Hematopoietic multipotent progenitor cell treated with erythropoietin and hydrocortisone succinate and interleukin-3 and kit ligand, for 6 days (in vitro differentiated cells): ENCODE measurements around the gene PKNOX1.
A peak's percentile ranks its signal among the peaks of the same experiment; 100 is the strongest.
"Not testable (repeated sequence)": the region's sequence is repeated elsewhere in the genome, so short reads cannot be mapped to it uniquely, and the experiment has no call there.

Experiments
- DNase-seq: peaks from one replicate; pipeline ENCODE4 v3.0.0-alpha.2; 2015

Gene PKNOX1

DNA sequence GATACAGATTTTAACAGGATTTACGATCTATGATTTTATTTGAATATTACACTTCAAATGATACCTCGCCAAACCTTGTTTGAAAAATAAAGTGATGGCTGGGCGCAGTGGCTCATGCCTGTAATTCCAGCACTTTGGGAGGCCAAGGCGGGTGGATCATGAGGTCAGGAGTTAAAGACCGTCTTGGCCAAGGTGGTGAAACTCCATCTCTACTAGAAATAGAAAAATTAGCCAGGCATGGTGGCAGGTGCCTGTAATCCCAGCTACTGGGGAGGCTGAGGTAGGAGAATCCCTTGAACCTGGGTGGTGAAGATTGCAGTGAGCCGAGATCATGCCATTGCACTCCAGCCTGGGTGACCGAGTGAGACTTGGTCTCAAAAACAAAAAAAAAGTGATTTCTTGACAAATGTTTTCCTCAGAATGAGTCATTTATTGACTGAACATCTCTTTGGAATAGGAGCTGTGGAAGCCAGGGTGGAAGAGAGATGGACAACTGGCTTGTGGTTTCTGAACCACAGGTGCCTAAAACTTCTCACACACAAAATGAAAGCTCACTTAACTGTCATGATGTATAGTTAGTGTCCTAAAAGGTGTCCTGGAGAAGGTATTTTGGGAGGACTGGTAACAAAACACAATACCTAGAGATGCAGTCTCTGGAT, 11.9 kb downstream of the PKNOX1 start:
- no peak for DNase-seq

DNA sequence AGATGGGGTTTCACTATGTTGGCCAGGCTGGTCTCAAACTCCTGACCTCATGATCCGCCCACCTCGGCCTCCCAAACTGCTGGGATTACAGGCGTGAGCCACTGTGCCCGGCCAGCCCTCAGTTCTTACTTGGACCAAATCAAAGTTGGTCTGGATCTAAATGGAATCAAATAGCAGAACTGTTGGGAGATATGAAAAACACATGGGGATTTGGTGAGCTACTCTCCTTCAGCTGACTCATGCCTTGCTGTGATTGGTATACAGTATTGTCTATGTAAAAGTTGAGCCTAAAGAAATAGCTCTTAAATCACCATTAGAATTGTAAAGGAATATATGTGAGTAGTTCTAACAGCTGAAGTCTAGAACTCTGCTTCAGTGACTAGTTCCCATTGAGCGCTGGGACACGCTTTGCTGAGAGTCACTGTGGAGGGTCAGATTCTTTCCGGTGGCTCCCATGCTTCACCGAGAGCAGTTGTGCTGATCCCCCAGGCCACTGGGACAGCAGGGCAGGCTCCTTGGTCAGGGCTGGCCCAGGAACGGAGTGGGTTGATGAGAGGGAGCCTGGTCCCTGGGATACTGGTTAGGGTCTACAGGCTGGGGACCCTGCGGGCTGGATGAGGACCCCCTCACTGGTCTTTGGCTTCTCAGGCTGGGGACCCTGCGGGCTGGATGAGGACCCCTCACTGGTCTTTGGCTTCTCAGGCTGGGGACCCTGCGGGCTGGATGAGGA, 14.0 kb downstream of the PKNOX1 start:
- no peak for DNase-seq

DNA sequence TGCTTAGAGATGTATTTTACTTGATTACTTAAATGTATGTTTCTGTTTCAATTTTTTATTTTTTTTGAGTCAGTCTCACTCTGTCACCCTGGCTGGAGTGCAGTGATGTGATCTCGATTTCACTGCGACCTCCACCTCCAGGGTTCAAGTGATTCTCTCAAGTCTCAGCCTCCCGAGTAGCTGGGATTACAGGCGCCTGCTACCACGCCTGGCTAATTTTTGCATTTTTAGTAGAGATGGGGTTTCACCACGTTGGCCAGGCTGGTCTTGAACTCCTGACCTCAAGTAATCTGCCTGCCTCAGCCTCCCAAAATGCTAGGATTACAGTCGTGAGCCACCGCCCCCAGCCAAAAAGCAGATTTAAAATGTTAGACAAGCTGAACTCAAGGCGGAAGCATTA, 15.0 kb downstream of the PKNOX1 start:
- DNase-seq = not testable (repeated sequence)

DNA sequence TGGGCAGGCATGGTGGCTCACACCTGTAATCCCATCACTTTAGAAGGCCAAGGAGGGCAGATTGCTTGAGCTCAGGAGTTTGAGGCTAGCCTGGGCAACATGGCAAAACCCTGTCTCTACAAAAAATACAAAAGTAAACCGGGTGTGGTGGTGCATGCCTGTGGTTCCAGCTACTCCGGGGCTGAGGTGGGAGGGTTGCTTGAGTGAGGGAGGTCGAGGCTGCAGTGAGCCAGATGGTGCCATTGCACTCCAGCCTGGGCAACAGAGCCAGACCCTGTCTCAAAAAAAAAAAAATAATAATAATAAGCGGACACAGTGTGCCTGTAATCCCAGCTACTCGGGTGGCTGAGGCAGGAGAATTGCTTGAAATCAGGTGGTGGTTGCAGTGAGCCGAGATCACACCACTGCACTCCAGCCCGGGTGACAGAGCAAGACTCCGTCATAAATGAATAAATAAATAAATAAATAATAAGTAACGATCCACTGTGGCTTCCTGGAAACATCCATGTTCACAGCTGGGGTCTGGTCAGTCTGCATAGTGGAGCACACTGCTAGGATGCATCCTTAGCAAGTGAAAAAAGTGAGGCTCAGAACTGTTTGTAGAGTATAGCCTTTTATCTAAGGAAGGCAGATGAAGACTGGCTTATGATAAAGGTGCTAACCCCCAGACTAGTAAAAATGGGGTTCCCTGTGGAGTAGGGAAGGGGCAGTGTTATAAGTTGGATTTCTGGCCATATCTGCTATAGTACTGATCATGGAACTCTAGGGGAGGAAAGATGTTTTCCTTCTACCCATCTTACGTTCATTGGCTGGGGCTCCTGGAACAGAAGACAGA, 15.7 kb downstream of the PKNOX1 start:
- DNase-seq = peak; percentile 57

DNA sequence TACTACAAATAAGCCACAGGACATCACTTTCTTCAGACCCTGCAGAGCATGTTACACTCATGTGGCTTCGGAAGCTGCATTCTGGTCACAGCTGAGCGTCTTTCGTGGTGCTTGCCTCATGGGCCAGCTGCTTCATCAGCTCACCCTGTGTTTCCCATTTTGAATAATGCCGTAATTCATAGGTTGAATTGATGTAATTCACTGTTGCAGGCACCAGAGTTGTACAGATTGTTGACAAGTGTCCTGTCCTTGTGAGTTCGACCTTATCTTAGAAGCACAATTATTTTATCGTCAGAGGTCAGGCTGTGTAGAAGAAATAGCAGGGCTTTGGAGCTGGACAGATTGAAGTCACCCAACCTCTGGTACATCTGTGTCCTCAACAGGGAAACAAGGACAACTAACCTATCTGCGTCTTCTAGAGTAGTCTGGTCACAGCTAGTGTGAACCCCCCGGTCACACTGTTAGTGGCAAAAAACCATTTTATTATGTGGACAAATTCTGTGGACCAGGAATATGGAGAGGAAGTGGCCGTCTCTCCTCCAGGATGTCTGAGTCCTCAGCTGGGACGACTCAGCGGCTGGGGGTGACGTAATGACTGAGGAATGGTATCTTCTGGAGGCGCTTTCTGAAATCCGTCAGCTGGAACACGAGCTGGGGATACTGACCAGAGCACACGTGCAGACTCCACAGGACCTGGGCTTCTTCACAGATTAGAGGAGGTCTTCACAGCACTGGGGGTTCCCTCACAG, 17.8 kb downstream of the PKNOX1 start:
- no peak for DNase-seq

DNA sequence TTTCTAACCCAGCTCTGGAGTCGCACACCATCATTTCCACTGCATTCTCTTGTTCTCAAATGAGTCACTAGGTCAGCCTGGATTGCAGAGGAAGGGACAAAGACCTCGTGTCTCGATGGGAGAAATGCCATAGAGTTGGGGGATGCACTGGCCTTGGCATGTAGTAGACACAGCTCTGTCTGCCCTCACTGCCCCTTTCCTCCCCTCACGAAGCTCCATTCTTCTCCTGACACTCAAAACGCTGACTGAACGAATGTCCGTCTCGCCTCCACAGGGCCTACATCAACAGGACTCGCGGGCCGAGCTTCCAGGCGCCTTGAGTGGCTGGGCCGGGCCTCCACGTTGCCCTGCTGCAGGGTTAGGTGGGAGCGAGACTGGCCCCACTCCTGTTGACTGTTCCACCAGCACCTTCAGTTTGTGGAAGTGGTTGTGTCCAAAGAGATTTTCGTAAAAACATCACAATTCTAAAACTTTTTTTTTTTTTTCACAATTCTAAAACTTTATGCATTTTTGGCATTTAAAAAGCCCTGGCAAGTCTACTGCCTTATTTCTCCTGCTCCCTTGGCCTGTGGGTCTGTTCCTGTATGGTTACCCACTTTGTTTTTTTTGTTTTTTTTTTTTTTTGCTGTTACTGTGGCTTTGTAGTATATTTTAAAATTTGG, 18.8 kb downstream of the PKNOX1 start:
- DNase-seq = no peak

DNA sequence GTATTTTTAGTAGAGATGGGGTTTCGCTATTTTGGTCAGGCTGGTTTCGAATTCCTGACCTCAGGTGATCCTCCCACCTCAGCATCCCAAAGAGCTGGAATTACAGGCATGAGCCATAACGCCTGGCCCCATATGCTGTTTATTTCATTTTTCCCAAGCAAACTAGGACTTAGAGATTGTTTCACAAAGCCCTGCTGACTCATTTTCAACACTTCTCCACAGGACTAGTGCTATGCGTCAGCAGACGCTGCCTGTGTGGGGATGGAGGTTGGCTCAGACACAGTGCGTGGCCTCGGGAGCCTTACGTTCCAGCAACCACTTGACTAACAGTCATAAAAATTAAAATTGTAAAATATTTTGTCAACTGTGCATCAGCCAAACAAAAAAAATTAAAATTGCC, 22.7 kb downstream of the PKNOX1 start:
- DNase-seq = no peak

DNA sequence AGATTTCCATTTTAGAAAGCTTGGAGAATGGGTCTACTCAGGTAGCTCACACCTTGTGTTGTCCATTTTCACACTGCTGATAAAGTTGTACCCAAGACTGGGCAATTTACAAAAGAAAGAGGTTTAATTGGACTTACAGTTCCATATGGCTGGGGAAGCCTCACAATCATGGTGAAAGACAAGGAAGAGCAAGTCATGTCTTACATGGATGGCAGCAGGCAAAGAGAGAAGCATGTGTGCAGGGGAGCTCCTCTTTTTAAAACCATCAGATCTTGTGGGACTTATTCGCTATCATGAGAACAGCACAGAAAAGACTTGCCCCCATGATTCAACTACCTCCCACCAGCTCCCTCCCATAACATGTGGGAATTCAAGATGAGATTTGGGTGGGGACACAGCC, 23.6 kb downstream of the PKNOX1 start:
- not testable (repeated sequence) for DNase-seq

DNA sequence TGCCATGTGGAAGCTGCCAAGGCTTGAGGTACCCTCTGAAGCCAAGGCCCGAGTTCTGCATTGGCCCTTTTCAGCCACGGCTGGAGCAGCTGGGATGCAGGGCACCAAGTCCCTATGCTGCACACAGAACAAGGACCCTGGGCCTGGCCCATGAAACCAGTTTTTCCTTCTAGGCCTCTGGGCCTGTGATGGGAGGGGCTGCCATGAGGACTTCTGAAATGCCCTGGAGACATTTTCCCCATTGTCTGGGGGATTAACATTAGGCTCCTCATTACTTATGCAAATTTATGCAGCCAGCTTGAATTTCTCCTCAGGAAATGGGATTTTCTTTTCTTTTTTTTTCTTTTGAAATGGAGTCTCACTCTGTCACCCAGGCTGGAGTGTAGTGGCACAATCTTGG, 24.8 kb downstream of the PKNOX1 start:
- DNase-seq = not testable (repeated sequence)

DNA sequence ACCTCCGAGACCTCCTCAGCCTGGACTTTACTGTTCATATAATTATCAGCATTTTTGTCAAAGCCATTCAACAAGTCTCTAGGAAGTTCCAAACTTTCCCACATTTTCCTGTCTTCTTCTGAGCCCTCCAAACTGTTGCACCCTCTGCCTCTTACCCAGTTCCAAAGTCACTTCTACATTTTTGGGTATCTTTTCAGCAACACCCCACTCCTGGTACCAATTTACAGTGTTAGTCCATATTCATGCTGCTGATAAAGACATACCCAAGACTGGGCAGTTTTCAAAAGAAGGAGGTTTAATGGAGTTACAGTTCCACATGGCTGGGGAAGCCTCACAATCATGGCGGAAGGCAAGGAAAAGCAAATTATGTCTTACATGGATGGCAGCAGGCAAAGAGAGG, 25.7 kb downstream of the PKNOX1 start:
- not testable (repeated sequence) for DNase-seq

DNA sequence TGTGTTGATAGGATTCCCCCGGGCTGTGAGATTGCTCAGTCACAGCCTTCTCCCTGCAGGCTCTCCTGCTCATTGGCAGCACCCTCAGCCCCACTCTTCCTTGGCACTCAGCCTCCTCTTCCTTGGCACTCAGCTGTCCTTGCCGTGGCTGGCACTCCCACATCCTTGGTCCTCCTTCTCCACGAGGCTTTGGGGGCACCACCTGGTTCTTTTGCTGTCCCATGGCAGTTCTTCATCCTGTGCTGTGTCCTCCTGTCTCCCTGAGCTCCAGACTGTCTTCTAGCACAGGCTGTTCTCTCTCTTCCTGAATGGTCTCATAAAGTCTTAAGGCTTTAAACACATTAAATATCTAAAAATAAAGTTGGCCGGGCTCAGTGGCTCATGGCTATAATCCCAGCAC, 27.0 kb downstream of the PKNOX1 start:
- no peak for DNase-seq

DNA sequence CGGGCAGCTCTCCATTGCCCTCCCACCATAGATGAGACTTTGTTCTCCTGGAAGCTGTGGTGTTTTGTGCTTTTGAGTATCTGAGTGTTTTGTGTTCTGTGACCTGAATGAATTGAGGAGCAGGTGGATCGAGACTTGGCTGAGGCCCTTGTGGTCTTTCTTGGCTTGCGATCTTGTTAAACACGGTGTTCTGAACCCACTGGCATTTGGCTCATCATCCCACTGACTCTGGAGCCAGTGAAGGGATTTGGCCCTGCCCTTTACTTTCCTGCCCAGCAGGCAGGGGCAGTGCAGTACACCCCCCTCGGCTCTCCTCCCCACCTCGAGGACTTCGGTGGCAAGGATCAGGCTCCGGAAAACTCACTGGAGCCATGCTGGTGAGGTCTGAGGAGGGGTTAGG, 30.6 kb downstream of the PKNOX1 start:
- no peak for DNase-seq

DNA sequence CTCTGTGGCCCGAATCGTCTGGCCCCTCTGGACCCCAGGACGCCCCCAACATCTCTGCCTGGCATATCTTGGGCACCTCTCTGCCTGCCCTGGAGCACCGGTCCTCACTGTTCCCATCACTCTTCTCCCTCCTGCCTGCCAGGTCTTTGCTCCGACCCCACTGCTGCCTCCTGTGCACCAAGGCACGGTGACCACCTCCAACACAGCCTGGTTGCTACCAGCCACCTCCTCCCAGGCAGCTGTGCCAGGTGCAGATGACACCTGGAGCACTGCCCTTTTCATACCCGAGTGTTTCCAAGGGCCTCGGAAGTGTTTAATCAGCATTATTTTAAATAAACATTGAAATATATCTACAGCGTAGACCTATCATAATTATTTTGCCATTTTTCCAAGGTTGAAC, 31.3 kb downstream of the PKNOX1 start:
- no peak for DNase-seq

DNA sequence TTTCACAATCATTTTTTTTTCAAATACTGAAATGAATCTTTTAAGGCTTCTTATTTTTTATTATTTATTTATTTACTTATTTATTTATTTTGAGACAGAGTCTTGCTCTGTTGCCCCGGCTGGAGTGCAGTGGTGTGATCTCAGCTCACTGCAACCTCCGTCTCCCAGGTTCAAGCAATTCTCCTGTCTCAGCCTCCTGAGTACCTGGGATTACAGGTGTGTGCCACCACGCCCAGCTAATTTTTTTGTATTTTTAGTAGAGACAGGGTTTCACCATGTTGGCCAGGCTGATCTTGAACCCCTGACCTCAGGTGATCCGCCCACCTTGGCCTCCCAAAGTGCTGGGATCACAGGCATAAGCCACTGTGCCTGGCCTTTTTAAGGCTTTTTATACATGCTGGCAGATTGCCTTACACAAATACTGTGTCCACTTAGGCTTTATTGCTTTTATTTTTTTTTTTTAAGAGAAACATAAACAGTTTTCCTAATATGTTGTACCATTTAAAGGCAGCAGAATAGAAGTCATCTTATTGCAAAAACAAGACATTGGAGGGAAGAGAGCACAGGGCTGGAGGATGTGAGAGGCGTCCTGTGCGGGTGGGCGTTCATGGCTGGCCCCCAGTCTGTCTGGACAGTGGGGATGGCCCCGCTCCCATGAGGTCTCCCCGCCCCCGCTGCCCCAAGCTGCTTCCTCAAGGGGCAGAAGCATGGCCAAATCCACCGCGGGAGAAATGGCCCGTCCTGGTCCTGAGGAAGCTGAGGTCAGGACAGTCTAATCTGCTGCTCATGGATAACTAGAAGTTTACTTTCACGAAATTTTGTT, 31.9 kb downstream of the PKNOX1 start:
- not testable (repeated sequence) for DNase-seq

DNA sequence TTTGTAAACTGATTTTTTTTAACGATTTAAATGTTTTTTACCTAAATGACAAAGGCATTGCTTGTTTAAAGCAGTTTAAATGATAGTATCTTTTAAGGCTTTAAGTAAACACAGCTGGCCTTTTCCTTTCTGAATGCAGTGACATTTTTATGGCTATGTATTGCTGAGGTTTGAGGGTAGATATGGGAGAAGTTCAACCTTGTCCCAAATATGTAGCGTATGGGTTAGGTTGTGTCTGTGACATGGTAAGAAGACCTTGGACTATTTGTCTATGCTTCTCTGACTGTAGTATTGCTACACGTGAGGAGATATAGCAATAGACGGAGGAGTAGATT, 32.5 kb downstream of the PKNOX1 start:
- DNase-seq = no peak

DNA sequence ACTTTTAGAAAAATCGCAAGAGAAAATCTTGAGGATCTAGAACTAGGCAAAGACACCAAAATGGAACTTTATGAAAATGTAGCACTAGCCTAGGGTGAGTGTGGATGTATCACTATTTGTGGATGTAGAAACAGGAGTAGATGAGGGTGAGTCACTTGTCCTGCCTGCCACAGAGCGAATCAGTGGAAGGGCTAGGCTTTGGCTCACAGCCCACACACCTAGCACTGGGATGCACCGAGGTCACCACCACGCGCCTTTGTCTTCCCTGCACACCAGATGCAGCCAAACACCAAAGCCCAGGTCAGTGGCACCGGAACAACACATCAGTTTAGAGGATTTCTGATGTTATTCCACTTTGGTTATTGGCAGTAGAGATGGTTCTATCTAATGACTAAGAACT, 38.2 kb downstream of the PKNOX1 start:
- no peak for DNase-seq

DNA sequence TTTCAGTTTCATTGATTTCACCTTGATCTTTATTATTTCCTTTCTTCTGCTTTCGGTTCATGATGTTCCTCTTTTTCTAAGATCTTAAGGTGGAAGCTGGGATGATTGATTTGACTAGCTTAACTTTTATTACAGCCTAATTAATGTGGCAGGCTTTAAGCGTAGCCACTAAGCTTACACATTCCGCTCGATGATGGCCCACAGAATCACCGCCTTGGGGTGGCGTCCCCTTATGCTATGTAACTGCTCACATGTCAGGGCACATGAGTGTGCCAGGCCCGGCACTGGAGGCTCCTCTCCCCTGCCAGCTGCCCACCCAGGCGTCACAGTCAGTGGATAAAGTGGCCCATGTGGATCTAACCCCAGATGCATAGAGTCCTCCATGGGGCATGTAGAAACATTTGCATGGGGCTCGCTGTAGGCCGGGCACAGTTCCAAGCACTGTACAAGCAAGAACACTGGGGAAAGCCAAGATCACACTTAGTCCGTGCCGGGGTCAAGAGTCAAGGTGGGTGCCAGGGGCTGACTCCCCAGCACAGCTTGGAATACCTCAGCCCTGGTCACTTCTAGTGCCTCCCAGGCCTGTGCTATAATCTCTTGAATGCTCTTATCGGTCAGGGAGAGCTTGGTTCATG, 41.7 kb downstream of the PKNOX1 start:
- no peak for DNase-seq

DNA sequence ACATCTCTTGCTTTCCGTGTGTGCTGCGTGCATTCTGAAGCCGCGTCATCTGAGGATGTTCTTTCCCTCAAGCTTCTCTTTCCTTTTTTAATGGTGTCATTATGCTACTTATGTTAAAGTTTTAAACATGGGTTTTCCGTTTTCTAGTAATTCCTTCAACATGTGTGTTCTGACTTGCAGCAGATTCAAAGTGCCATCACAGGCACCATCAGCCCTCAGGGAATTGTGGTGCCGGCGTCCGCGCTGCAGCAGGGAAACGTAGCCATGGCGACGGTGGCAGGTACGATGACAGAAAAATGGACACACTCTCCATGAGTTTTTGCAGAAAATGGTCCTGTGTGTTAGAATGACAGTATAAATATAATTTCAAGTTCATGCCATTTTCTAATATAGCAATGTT, 42.4 kb downstream of the PKNOX1 start:
- DNase-seq = no peak

DNA sequence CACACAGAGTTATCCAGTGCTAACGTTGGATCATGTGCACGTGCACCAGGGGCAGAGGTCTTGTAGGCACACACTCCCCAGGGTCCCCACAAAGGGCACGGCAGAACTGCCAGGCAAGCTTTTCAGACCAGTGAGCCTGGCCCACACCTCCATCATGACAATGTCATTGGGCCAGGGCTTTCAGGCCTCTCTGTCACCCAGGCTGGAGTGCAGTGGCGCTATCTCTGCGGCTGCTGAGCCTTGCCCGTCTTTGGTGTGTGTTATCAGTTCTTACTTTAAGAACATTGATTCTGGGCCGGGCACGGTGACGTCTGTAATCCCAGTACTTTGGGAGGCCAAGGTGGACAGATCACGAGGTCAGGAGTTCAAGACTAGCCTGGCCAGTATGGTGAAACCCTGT, 44.2 kb downstream of the PKNOX1 start:
- DNase-seq = peak; percentile 5

DNA sequence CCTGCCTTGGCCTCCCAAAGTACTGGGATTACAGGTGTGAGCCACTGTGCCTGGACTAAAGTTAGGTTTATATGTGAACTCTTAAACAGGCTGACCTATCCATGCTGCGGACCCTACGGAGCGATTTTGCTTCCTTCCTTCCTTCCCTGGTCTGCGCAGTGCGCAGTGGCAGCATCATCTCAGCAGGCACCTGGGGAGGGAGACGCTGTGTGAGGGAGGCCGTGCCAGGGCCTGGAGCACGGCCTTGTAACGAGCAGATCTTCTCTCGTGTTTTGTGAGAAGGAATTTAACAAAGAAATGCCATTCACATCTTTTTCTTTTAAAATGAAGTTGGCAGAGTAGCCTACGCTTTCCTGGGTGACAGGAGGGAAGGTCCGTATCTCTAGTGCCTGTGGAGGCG, 45.8 kb downstream of the PKNOX1 start:
- DNase-seq = no peak

DNA sequence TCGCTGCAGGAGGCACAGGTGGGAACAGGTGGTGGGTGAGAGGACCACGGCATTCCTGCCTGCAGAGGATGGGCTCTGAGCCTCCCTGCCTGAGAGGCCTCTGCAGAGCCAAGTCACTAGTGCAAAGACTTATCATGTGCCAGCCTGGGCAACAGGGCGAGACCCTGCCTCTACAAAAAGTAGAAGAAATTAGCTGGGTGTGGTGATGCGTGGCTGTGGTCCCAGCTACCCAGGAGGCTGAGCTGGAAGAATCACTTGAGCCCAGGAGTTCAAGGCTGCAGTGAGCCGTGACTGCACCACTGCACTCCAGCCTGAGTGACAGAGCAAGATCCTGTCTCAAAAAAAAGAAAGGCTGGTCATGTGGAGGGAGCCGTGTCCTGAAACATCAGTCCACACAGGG, 46.4 kb downstream of the PKNOX1 start:
- no peak for DNase-seq
